Measurements from ENCODE around the gene SLC22A5. TPM values are rescaled to one million over a fixed set of nuclear protein-coding genes. Genes with fewer than 3 reads are reported as not detected.
A peak's percentile ranks its signal among the peaks of the same experiment; 100 is the strongest.

SLC22A5 gene
- 10 to 100 TPM; 26.2 to 37.5 TPM for total RNA-seq

- H3K9me3 ChIP-seq = no peaks in the 10 kb centered on the region
- under 1% methylated on average over 74 of the region's 83 CpGs for WGBS
- H3K27ac ChIP-seq = peak within 1 kb of the TSS; percentile 92 to 95
- H3K4me1 ChIP-seq (replicated peaks) = no peaks in the 10 kb centered on the region
- peak within 1 kb of the TSS; percentile 70 to 74 for H3K4me3 ChIP-seq
- no peaks in the 10 kb centered on the region for H3K27me3 ChIP-seq (replicated peaks; ENCODE audit: insufficient read depth)
- TF ChIP-seq POLR2AphosphoS5 (IDR thresholded peaks at IDR 0.05) = no peak
- peak; percentile 79 for TF ChIP-seq POLR2A (IDR thresholded peaks at IDR 0.05)
- TF ChIP-seq, protein P1, sequence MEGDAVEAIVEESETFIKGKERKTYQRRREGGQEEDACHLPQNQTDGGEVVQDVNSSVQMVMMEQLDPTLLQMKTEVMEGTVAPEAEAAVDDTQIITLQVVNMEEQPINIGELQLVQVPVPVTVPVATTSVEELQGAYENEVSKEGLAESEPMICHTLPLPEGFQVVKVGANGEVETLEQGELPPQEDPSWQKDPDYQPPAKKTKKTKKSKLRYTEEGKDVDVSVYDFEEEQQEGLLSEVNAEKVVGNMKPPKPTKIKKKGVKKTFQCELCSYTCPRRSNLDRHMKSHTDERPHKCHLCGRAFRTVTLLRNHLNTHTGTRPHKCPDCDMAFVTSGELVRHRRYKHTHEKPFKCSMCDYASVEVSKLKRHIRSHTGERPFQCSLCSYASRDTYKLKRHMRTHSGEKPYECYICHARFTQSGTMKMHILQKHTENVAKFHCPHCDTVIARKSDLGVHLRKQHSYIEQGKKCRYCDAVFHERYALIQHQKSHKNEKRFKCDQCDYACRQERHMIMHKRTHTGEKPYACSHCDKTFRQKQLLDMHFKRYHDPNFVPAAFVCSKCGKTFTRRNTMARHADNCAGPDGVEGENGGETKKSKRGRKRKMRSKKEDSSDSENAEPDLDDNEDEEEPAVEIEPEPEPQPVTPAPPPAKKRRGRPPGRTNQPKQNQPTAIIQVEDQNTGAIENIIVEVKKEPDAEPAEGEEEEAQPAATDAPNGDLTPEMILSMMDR (IDR thresholded peaks at IDR 0.05) = peak in 1 of 4 experiments; percentile 13
- H3K36me3 ChIP-seq = no peaks in the 10 kb centered on the region
- DNase-seq (ENCODE audit: low spot score) = peak; percentile 70
- intact Hi-C loops (cut with DNase I) = loop anchor here (5.0 kb wide), 1 partner anchor 77 kb away; the partner anchor contains the start of gene SLC22A4
Observed at GRCh38 chr5:132369474-132370180, at the start of gene SLC22A5. Gene SLC22A5 (plus strand): TSS chr5:132369710. CDS start chr5:132369973, 263 bp downstream.

DNA sequence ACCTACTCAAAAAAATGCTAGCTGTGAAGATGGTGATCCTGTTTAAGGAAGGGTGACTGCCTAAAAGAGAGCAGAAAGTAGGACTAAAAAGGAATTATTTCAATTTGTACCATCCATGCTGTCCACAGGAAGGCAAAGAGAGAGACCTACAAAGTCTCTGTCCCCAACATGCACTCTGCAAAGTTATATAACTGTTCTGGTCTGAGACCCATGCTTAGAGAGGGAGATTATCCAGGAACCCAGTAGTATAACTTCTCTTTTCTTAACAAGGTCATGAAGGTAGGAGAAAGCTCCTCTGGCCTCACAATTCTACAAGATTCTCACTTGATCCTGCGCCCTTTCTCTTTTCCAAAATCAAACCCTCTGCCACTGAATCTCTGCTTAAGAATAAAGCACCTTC, 49.5 kb upstream of the SLC22A5 start:
- Histone ChIP-seq H3K4me3 (no peak overlapping the region), H3K36me3 (no peaks in the 10 kb centered on the region), H3K9me3 (no peaks in the 10 kb centered on the region), H3K27me3 (replicated peaks; ENCODE audit: insufficient read depth) (no peaks in the 10 kb centered on the region), H3K27ac (no peak overlapping the region), H3K4me1 (replicated peaks) (no peaks in the 10 kb centered on the region)
- DNase-seq (ENCODE audit: low spot score) = no peak
- intact Hi-C loops (cut with DNase I) = no loop called here
- WGBS = 100% methylated on average over 1 of the region's 1 CpG
- TF ChIP-seq POLR2A (IDR thresholded peaks at IDR 0.05) = no peak
- no peak for TF ChIP-seq POLR2AphosphoS5 (IDR thresholded peaks at IDR 0.05)
- TF ChIP-seq, protein P1 (IDR thresholded peaks at IDR 0.05) = no peak

GRCh38 chr5:132321109-132321721, 48.3 kb upstream of the SLC22A5 start:
- Histone ChIP-seq H3K4me1 (replicated peaks) (no peaks in the 10 kb centered on the region), H3K27me3 (replicated peaks; ENCODE audit: insufficient read depth) (no peaks in the 10 kb centered on the region), H3K27ac (no peak overlapping the region), H3K36me3 (no peaks in the 10 kb centered on the region), H3K9me3 (no peaks in the 10 kb centered on the region), H3K4me3 (no peak overlapping the region)
- intact Hi-C loops (cut with DNase I) = no loop called here
- DNase-seq (ENCODE audit: low spot score) = no peak
- WGBS = 99% methylated on average over 3 of the region's 3 CpGs
- TF ChIP-seq, protein P1 (IDR thresholded peaks at IDR 0.05) = no peak
- TF ChIP-seq POLR2A (IDR thresholded peaks at IDR 0.05) = no peak
- TF ChIP-seq POLR2AphosphoS5 (IDR thresholded peaks at IDR 0.05) = no peak

DNA sequence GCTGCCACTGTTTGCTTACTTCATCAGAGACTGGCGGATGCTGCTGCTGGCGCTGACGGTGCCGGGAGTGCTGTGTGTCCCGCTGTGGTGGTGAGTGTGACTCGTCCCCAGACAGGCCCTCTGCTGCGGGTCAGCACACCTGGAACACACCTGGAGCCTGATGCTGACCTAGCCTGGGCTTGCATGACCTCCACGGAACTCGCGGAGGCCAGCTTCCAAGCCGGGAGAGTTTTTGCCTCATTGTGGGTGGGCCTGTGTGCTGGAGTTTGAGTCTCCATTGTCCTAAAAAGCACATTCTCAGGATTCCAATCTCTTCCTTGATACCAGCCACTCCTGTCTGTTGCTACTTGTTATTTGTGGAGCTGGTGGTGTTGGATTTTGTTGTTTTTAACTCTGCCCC, 47.2 kb upstream of the SLC22A5 start:
- H3K27me3 ChIP-seq (replicated peaks; ENCODE audit: insufficient read depth) = no peaks in the 10 kb centered on the region
- TF ChIP-seq POLR2A (IDR thresholded peaks at IDR 0.05) (no peak), POLR2AphosphoS5 (IDR thresholded peaks at IDR 0.05) (no peak)

DNA sequence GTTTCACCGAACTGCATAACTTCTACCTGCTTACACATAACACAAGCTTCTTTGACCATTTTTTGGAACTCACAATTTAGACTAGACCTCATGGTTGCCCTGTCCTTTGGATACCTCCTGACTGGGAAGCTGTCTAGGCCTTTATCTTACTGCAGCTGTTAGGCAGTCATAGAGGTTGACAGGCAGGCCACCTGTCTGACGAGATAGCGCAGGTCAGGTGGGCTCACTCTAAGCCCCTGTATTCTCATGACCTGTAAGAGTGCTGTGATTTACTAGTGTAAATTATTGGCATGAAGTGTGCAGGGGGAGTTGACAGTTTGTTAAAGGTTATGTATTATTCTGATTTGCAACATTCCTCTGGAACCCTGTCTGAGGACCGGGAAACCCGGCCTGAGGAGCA, 46.3 kb upstream of the SLC22A5 start:
- TF ChIP-seq, protein P1 (IDR thresholded peaks at IDR 0.05) = no peak
- TF ChIP-seq POLR2AphosphoS5 (IDR thresholded peaks at IDR 0.05) (no peak), POLR2A (IDR thresholded peaks at IDR 0.05) (no peak)
- H3K4me3 ChIP-seq = no peak overlapping the region

More for the DNA sequence above, 47.2 kb upstream of the SLC22A5 start:
- Histone ChIP-seq H3K4me1 (replicated peaks) (no peaks in the 10 kb centered on the region), H3K4me3 (no peak overlapping the region), H3K9me3 (no peaks in the 10 kb centered on the region), H3K36me3 (no peaks in the 10 kb centered on the region), H3K27ac (no peak overlapping the region)
- no peak for DNase-seq (ENCODE audit: low spot score)
- 41% methylated on average over 8 of the region's 11 CpGs for WGBS
- intact Hi-C loops (cut with DNase I) = no loop called here

More for the DNA sequence above, 46.3 kb upstream of the SLC22A5 start:
- H3K27ac ChIP-seq = no peak overlapping the region
- no peak for DNase-seq (ENCODE audit: low spot score)
- intact Hi-C loops (cut with DNase I) = no loop called here
- no peaks in the 10 kb centered on the region for H3K27me3 ChIP-seq (replicated peaks; ENCODE audit: insufficient read depth)
- H3K9me3 ChIP-seq = no peaks in the 10 kb centered on the region
- 87% methylated on average over 5 of the region's 5 CpGs for WGBS
- H3K4me1 ChIP-seq (replicated peaks) = no peaks in the 10 kb centered on the region
- no peaks in the 10 kb centered on the region for H3K36me3 ChIP-seq

Measured in prostate gland (tissue), 2 donors.